HG02973 (cell line): ENCODE measurements around the gene MFSD11.
"Not testable (repeated sequence)": the region's sequence is repeated elsewhere in the genome, so short reads cannot be mapped to it uniquely, and the experiment has no call there.

Experiments
- ATAC-seq: cut with Tn5 transposase; IDR thresholded peaks from one replicate; pipeline ENCODE4 v1.9.1; 2021; ENCODE audit warnings: moderate library complexity; ENCODE audit not compliant: unreplicated experiment

MFSD11 gene

DNA sequence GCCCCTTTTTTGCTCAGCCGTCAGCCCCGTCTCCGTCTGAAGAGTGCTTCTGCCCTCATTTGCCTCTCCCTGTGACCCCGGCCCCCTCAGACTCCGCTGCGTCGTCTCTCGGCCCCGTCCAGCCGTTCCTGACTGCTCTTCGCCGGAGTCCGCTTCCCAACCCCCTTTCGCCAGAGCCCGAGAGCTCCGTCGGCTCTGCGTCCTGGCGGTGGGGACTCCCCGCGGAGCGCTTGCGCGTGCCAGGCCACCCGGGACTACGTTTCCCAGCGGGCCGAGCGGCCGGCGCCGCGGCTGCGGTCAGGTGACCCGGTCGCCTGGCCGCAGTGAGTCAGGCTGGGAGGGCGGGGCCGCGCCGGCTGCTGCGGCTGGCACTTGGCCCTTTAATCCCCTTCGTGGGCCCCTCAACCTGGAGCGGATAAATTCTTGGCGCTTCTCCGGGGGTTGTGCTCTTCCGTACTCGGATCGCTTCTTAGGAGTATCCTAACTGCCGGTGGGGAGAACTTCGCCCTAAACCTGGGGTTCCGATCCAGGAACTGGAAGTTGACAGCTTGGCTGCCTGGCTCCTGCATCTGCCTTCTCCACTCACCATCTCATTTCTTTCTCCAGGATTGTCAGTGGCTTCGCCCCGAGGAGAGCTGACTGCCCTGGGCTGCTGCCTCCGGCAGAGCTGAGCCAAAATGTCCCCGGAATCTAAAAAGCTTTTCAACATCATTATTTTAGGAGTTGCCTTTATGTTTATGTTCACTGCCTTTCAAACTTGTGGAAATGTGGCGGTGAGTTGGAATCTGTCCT lies at the start of gene MFSD11:
Gene MFSD11, plus strand, starts transcription at position 444 of the 792 bp plus-strand sequence. Its CDS starts 234 bp downstream, at position 678.
- ATAC-seq = peak; percentile 57

DNA sequence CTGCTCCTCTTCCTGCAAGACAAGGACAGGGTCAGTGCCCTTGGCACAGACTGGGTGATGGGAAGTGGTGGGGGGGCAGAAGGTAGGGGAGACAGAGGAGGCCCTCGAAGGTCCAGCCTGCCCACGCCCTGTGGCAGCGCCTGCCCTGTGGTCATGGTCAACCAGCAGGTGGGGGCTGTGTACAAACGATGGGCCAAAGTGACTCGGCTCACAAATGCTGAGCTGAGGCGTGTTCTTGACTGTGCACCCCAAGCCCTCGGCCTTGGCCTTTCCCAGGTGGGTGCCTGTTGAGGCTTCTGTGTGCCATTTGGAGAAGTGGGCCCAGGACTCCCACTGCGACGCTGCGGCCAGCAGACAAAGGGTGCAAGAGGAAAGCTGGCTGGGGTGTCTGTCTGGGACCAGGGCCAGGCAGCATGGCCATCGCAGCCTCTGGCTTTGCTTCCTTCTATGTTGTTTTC lies 49.7 kb upstream of the MFSD11 start:
- ATAC-seq = no peak

DNA sequence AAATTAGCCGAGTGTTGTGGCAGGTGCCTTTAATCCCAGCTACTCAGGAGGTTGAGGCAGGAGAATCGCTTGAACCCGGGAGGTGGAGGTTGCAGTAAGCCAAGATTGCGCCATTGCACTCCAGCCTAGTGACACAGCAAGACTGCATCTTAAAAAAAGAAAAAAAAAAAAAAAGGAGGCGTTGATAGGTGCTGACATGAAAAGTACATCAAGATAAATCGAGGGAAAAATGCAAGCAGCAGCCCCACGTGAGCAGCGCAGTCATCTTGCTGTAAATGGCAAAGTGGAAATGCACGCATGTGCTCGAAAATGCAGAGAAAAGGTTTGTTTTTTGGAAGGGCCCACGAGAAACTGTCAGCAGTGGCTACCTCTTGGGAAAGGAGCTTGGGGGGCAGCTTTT lies 48.1 kb upstream of the MFSD11 start:
- ATAC-seq = no peak

DNA sequence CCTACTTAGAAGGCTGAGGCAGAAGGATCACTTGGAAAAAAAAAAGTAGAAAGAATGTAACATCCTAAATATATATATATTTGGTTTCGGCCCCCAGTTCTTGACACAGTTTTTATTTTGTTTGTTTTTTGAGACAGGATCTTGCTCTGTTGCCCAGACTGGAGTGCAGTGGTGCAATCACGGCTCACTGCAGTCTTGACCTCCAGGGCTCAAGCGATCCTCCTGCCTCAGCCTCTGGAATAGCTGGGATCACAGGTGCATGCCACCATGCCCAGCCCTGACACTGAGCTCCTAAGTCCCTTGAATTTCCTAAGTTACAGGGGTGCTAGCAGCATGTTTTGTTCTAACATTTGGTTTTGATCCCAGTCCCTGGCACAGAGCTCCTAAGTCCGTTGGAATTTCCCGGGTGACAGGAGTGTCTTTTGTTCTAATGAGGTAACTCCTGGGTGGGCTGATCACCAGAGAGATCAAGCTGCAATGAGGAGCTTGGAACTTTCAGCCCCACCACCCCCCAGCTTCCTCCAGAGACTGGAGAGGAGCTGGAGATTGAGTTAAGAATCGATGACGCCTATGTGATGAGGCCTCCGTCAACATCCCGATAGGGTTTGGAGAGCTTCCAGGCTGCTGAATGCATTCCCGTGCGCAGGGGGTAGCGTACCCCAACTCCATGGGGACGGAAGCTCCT lies 47.2 kb upstream of the MFSD11 start:
- no peak for ATAC-seq

DNA sequence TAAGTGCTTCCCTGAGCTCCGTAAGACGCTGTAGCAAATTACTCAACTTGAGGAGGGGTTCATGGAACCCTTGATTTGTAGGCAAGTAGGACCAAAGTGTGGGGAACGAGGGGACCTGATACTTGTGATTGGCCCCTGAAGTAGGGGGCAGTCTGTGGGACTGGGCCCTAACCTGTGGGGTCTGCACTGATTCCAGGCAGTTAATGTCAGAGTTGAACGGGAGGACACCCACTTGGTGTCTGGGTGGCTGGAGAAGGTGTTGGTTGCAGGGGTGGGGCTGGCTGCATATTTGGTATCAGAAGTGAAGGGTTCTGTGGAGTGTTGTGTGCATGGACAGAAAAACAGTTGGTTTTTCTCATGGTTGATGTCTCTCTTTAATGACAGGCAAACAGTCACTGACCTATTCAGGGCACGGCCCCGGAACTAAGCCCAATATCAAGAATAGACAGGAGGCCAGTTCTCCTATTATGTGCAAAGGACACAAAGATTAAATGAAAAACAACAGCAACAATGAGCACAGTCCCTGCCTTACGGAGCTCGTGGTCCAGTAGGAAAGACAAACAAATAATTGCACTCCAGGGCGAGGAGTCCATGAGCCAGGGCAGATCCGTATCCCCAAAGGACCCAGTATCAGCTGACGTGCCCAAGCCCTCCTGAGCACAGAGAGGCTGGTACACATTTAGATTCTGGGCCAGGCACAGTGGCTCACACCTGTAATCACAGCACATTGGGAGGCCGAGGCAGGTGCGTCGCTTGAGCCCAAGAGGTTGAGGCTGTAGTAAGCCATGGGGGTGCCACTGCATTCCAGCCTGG lies 46.3 kb upstream of the MFSD11 start:
- no peak for ATAC-seq

DNA sequence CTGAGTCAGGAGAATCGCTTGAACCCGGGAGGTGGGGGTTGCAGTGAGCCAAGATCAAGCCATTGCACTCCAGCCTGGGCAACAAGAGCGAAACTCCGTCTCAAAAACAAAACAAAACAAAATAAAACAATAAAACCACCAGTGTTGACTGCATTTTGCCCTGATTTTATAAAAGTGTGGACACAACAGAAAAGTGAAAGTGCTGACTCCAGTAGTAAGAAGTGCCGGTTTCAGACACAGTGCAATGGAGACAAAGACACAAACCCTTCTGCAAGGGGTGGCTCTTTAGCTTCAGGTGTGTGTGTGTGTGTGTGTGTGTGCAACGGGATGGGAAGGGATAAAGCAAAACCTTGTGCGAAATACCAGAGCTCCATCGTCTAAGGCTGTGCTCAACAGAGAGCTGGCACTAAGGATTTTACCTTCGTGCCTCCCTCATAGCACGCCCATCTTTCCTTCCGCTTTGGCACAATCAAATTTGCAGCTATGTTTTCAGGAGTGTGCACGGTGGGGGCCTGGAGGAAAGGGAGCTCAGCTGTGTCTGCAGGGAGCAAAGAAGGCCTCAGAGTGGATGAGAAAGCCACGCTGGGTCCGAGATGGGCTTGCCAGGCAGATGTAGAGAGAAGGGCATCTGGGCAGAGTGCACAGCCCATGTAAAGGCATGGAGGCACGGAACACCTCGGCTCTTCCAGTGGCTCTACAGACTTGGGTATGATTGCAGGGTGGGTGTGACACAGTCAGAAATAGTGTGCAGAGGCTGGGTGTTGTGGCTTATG lies 42.7 kb upstream of the MFSD11 start:
- no peak for ATAC-seq

DNA sequence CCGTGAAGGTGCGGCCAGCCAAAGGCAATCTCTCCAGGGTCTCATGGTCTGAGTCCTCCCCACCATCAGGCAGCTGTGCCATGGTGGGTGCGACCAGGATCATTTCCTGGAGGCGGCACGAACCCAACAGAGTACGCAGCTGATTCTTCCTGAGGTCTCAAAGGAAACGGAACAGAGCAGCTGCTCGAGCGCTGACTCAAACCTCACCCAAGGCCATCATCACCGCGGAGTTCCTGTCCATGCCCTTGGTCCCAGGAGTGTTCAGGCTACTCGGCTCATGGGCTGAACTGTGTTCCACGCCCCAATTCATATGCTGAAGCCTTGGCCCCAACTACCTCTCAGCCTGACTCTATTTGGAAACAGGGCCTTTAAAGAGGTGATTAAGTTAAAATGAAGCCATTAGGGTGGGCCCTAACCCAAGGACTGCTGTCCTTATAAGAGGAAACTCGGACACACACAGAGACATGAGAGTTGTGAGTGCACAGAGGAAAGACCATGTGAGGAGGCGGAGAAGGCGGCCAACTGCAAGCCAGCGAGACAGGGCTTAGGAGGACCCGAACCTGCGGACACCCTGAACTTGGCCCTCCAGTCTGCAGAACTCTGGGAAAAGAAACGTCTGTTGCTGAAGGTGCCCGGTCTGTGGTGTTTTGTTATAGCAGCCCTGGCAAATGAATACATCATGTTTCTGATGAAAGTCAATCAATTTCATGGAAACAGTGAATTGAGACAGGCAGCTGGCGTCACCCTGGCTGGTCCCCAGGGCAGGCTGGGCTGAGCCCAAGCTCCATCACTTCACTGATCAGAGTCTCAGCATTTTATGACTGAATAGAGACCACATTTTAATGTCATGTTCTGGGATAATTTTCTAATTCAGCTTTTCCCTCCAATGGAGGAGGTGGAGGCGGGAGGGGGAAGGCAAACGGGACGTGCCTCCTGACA lies 40.9 kb upstream of the MFSD11 start:
- no peak for ATAC-seq

DNA sequence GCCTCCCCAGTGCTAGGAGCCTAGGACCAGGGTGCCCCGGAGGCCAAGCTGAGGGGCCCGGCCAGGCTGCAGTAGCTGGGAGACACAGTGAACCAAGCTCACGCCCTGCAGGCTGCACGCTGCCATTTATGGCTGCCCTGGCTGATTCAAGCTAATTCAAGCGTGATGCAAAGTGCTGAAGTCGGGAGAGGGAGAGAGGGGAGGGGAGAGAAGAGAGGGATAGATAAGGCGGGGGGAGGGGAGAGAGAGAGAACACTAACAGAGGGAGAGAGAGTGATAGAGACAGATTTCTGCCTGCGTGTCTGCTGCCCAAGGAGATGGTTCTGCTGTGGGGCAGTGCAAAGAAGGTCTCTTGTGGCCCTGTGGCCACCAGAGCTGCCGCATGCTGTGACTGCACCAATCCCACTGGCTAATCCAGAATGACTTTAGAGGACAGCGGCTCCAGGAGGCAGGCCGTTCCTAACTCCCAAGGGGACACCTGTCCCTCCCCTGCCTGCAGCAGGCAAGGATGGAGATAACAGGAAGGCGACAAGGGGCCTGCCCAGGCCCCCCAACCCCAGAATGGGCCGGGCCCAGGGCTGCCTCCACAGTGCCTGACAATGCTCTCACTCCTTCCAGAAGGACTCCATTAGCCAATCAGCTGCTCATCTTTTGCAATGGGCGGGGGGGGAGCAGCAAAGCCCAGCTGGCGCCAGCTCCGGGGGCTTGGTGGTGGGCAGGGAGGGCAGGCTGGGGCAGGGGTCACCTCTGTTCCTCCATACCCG lies 40.0 kb upstream of the MFSD11 start:
- no peak for ATAC-seq

DNA sequence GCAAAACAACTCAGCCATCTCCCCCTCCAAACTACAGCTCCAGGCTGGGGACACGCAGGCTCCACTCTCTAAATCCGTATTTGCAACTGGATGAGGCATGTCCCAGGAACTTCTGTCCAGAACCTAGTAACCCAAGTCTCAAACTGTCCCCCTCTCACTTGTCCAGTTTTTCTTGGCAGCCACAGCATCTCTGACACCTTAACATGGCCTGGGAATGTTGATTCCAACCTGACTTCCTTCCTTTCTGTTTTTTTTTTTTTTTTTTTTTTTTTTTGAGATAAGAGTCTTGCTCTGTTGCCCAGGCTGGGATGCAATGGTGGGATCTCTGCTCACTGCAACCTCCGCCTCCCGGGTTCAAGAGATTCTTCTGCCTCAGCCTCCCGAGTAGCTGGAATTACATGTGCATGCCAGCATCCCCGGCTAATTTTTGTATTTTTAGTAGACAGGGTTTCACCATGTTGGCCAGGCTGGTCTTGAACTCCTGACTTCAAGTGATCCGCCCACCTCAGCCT lies 39.4 kb upstream of the MFSD11 start:
- ATAC-seq = not testable (repeated sequence)

DNA sequence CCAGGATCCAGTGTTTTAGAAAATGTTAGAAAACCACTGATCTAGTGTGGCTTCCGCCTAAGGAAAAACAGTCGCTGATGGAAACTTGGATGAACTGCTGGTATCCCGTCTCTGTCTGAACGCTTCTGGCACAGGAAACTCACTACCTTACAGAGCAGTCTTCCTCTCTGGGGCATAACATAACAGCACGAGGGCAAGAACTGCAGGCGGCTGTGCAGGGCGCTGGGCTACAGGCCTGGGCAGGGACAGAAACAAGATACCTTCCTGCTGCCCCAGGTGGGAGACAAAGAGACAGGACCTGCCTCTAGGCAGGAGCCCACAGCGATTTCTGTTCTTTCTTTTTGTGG lies 37.7 kb upstream of the MFSD11 start:
- no peak for ATAC-seq

DNA sequence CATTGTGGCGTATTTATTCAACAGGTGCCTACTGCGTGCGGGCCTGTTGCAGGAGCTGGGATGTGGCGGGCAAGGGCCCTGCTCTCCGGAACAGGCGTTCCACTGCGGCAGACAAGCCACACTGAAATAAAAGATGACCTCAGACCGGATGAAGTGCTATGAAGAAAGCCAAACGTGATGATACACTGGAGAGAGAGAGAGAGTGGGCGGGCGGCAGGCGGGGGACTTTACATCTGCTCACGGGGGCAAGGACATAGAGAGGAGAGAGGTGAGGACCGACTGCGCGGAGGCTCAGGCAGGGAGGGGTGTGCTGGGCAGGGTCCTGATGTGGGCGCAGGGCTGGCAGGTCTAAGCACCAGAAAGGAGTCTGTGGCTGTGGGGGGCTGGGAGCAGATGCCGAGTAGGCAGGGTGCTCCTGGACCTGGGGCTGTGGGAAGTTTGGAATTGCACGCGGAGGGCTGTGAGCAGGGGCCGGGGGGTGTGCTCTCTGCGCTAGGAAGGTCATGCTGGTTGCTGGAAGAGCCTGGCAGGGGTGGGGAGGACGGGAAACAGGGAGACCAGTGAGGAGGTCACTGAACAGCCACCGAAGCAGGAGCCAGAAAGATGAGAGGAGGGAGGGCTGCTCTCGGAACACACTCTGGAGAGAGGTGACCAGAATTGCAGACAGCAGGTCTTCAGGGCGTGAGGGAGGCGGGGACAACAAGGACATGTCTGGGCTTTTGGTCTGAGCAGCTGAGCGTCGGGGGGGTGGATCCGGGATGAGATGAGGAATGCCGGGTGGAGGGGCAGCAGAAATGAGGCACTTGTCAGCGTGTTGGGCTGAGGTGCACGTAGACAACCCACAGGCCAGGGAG lies 37.1 kb upstream of the MFSD11 start:
- ATAC-seq = no peak

DNA sequence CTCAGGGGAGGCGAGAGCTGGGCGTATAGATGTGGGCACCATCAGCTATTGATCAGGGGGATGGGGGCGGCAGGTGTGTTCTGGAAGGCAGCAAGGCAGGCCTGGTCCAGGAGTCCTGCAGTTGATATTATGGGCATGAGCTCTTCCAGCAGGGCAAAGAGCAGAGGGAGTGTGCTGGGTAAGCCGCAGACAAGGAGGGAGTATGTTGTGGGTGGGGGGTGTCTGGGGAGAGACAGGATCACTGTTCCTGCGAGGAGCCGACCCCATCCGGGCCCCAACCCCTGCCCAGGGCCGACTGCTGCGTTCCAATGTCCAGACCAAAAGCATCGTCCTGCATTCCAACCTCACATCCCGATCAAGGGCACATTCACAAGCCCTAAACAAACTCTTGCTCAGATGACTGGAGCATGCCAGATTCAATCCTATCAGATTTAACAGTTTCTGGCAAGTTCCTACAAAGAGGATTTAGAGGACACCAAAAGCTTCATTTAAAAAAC lies 36.4 kb upstream of the MFSD11 start:
- no peak for ATAC-seq

DNA sequence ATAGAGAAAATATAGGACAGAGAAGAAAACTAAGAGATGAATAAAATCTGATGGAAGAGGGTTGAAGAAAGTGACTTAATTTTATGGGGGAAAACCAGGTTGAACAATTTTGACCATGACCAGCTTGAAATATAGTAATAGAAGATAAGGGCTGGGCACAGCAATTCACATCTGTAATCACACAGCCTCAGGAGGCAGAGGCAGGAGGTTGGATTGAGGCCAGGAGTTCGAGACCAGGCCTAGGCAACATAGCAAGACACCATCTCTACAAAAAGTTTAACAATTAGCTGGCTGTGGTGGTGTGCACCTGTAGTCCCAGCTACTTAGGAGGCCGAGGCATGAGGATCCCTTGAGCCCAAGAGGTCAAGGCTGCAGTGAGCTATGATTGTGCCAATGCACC lies 35.8 kb upstream of the MFSD11 start:
- ATAC-seq = no peak

DNA sequence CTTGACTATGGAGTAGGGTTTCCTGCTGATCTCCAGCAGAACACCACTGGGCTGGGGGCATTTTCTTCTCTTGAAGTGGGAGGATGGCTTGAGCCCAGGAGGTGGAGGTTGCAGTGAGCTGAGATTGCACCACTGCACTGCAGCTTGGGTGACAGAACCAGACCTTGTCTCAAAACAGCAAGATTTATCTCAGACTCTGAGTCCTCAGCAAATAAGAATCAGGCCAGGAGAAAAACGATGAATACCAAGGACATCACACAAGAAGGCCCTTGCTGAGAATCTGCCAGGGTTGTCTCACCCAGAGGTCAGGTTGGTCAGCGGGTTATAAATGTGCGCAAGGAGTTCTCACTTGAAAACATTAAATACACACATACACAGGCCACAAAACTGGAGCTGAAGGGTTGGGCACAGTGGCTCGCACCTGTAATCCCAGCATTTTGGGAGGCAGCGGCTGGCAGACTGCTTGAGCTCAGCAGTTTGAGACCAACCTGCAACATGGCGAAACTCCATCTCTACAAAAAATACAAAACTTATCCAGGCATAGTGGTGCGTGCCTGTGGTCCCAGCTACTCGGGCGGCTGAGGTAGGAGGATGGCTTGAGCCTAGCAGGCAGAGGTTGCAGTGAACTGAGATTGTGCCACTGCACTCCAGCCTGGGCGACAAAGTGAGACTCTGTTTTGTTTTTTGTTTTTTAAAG lies 34.8 kb upstream of the MFSD11 start:
- no peak for ATAC-seq

DNA sequence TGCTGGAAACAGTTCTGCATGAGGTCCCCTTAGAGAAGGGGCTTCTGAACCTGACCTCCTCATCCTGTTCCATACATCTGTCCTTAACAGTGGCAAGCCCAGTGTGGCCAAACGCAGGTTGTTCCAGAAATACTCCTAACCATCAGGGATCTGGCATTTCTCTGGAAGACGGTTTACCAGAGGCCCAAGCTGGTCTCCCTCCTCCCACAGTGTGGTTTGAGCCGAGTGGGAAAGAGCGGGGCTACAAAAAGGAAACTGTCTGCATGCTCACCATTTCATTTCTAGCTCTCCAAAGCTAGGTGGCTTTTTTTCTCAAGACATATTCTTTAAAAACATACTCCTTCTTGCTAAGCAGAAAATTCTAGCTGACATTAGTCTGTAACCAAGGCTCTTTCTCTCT lies 33.1 kb upstream of the MFSD11 start:
- no peak for ATAC-seq

DNA sequence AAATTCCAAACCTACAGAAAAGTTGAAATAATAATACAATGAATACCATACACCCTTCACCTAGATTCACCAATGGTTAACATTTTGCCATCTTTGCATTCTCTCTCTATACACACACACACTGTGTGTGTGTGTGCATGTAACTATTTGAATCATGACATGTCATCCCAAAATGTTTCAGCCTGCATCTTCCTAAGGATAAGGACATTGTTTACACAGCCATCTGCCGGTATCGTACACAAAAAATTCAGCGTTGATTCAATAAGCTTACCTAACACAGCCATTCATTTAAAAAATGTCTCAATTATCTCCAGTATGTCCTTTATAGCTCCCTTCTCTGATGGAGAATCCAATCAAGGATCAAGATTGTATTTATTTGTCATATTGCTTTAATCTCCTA lies 31.1 kb upstream of the MFSD11 start:
- no peak for ATAC-seq
